HG02870 (cell line): ENCODE data around the gene AATK.

Experiments
- ATAC-seq: cut with Tn5 transposase; IDR thresholded peaks from one replicate; pipeline ENCODE4 v1.9.1; 2021; ENCODE audit warnings: mild to moderate bottlenecking, moderate library complexity; ENCODE audit not compliant: unreplicated experiment

The AATK gene

DNA sequence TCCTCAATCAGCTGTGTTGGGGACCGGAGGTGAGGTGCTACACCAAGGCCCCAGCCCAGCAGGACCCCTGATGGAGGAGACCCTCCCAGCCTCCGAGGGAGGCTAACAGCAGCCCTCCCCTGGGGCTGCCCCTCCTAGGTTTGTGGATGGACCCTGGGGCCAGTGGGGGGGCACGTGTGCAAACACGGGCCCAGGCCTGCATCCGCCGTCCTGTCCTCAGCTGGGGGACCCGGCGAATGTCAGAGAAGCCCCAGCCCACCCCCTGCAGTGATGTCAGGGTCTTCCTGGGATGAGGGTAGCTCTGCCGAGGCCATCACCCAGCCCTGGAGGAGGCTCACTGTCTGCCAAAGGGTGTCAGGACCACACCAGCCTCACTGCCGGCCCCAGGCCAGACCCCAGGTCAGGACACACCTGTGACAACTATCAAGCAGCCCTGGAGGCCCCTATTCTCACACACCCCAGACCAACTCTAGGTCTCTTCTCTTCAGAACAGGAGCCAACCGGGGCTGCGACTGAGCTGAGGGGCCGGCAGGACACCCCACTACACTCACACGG, 30.0 kb upstream of the AATK start:
- ATAC-seq: no peak

DNA sequence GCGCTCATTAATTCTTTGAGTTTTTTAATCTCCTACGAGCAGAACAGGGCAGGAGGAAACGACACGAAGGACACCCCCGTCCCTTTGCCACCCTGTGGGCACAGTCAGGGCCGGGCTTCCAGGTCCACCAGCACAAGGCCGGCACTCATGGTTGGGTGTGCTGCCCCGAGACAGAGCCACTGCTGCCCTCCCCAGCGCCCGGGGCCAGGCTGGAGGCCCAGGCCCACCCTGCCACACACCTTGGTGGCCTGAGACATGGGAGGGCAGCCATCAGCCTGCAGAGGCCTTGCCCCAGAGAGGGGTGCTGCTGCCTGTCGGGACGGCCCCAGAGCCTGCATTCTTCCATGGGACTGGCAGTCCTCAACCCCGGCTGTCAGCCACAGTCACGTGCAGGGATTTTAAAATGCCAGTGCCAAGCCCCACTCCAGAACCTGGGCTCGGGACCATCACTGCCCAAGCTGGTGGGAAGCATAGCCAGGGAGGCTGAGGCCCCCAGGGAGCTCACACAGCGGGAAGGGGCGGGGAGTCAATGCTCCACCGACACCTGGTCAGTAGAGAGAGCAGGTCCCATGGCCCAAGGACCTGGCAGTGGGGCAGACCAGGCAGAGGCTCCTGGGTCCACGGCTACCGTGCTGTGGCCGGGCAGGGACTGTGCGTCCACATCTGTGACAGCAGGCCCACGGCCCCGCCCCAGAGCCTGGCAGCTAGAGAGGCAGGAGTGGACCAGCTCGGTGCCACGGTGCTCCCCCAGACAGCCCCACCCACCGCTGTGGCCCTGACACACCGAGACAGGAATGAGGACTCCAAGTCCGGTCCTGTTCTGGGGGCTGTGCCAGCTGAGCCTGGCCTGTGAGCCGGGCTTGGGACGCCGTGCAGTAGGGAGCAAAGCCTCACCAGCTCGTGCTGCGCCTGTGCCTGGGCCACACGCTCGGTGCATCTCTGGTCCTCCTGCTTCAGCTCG, 29.2 kb upstream of the AATK start:
- ATAC-seq: no peak

DNA sequence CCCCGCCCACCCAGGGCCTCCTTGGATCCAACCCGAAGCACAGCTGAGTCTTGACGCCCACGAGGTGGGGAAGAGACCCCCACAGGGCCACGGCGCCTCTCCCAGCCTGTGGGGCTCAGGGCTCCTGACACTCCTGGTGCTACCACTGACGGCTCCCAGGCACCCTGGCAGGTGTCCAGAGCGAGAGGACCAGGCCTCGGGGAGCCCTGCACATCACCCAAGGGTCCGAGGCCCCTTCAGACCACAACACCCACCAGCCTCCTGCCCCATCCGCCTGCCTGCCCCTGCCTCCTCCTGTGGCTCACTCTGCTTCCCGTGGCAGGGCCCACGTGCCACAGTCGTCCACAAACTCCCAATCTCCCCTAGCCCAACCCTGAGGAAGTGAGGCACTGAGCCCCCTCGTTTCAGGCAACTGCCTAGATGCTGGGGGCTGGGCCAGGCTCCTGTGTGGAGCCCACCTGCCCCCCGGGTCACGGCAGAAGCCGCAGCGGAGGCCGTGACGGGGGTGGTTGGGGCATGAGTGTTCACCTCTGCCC, 28.3 kb upstream of the AATK start:
- ATAC-seq: no peak

DNA sequence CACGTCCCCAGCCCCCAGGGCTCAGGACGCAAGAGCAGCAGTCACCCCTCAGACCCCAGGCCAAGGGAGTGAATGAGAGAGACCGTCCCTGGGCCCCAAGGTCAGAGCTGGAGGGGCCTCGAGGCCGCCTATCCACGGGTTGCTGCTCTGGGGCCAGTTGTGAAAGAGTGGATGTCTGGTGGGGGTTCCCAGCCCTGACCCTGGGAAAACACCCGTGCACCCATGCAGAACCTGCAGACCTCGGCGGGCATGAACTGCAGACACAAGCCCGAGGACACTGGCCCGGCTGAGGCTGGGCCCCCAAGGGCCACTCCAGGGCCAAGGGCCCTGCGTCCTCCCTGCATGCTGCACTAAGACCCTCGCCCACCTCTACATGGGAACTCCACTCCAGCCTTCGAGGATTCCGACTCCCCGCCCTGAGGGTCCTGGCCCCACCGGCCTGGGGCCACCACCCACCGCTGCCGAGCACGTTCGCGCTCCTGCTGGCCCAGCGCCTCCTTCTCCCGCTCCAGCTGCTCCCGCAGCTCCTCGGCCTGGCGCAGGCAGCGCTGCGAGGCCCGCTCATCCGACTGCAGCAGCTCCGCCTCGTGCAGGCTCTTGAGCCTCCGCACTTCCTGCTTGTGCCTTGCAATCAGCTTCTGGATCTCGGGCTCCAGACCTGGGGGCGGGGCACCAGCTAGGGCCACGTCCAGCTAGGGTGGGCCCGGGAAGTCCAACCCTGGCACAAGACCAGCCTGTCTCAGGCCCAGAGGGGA, 27.6 kb upstream of the AATK start:
- ATAC-seq: no peak

GRCh38 chr17:81193051-81193410, 27.0 kb upstream of the AATK start:
- ATAC-seq: no peak

DNA sequence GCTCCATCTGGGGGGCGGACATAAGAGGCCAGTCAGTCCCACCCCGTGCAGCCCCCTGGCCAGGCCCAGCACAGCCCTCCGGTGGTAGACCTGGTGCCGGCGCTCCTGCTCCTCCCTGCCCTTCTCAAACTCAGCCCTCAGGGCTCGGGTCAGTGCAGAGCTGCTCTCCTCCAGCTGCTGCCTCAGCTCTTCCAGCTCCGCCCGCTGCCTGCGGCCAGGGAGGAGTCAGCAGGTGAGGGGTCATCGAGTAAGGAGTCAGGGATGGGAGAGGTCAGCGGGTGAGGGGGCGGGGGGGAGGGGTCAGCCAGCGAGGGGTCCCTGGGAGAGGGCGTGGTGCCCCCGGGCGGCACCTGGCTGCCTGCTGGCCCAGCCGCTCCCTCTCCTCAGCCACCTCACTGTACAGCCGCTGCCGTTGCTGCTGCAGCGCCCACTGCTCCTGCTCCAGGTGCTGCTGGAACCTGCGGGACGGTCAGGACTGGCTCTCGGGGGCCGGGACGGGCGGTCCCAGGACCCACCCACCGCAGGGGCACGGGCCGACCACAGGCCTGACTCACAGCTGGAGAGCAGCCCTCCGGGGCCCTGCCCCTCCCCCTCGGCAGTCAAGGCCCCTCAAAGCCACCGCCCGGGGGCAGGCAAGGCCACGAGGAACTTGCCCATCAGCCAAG, 26.5 kb upstream of the AATK start:
- no peak for ATAC-seq

DNA sequence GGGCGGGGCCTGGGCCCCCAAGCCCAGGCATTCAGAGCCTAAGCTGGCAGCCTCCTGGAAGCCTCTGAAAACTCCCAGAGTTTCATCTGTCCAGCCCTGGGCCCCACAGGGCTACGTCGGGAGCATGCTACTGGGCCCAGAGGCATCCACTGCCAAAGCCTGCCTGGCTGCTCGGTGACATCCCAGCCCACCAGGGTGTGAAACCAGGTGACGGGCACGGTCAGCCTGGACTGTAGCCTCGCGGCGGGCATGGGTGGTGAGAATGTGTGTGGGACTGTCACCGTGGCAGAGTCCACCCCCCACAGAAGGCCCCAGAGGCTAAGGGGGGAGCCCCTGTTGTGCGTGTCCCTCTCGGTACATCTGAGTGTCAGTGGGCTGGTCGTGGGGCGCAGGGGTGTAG, 25.6 kb upstream of the AATK start:
- no peak for ATAC-seq

DNA sequence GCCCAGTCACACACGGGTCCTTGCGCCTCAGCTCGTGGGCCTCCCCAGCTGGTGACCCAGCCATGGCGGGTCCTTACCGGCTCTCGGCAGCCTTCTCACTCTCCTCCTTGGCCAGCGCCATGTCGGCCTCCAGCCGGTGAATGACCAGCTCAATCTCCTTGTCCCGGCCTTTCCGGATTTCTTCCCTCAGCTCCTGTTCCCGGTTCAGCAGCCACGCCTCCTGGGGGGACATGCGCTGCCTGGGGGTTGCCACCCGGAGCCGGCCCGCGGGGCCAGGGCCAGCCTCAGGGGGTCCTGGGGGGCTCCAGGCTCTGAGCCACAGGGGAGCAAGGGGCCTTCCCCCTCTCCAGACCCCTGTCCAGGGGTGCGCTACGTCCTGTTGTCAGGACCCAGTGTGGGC, 25.1 kb upstream of the AATK start:
- no peak for ATAC-seq

DNA sequence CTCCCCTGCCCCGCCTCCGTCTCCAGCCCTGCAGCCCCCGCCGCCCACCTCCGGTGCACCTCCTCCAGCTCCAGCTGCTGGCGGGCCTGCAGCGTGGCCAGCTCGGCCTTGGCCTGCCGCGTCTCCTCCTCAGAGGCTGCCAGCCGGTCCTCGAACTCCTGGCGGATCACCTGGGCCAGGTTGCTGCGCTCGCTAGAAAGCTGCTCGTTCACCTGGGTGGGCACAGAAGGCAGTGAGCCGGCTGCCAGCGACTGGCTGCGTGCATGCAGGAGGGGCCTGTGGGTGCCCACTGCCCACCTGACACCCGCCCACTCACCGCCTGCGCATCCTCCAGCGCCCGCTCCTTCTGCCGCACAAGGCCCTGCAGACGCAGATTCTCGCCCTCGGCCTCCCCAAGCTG, 24.6 kb upstream of the AATK start:
- ATAC-seq: no peak

DNA sequence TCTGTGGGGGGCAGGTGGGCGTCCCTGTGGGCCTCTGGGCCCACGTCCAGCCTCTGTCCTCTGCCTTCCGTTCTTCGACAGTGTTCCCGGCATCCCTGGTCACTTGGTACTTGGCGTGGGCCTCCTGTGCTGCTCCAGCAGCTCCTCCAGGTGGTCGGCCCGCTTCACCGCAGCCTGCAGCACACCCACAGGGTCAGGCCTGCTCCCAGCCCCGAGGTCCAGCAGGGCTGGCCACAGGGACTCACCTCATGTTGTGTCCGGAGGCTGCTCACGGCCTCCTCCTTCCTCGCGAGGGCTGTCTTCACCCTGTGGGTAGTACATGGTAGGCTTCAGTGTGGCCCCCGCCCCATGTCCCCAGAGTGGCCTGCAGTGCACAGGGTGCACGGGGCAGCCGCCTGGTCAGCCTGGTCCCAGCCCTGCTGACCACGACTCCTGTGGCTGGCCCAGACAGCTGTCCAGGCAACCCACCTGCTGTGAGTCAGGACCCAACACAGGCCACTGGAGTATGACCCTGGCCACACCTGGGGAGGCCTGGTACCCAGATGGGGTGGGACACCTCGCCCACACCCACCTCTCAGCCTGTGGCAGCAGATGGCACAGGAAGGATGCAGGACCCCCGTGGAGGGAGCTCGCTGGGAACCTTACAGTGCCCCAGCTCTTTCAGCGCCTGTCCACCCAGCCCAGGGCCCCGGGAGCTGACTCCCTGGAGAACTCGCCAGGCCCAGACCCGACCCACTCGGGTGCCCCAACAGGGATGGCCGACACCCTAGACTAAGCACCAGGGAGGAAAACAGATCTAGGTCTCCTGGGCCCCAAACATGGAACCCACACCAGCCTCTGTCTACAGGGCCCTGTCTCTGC, 23.9 kb upstream of the AATK start:
- no peak for ATAC-seq

DNA sequence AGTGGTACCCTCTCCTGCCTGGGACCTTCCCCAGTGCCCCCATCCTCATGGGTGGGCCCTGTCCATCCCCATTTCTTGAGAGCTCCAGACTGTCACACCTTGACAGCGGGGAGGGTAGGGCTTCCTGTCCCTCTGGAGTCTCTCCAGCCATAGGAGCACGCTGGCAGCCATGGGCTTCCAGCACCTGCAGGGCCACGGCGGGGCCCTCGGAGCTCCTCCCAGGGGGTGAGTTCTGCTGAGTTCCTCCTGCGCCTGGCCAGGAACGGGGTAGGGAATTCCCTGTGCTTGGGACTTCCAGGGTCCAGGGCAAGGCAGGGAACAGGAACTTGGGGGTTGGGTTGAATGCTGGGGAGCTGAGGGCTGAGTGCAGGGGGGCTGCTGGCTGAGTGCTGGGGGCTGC, 23.0 kb upstream of the AATK start:
- ATAC-seq: no peak

- ATAC-seq: no peak
These were observed 22.4 kb upstream of the AATK start for GRCh38 chr17:81188491-81188840.

DNA sequence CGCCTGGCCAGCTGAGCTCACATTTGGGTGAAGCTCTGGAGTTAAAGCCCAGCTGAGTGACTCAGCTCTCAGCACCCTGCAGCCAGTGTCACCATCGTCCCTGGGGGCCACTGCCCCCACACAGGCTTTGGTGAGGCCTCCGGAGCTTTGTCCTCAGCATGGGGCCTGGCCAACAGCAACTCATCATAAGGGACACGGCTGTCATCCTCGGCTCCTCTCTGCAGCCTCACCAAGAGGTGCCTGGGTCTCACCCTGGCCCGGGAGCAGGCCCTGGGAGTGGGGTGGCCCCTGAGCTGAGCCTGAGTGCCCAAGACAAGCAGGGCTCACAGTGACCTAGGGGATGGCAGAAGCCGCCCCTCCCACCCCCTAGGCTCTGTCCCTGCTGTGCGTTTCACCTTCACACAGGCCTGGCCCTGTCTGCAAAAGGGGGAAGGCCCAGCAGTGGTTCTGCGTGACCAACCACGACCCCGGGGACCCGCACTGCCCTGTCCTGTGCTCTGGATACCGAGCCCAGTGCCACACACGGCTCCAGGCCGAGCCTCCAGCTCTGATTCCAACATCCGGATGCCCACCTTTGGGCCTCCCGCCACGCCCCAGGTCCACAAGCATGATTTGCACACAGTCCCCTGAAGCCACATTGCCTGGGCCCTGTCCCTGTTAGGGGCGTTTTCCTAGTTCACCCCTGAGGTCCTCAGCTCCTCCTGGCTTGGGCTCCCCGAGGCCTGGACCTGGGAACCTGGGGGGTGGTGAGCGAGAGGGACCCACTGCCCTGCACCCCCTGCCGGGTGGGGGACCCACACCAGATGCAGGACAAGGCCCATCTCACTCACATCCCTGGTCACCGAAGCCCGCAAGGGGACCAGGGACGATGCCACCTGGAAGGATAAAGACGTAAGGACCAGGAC, 21.8 kb upstream of the AATK start:
- ATAC-seq: no peak

DNA sequence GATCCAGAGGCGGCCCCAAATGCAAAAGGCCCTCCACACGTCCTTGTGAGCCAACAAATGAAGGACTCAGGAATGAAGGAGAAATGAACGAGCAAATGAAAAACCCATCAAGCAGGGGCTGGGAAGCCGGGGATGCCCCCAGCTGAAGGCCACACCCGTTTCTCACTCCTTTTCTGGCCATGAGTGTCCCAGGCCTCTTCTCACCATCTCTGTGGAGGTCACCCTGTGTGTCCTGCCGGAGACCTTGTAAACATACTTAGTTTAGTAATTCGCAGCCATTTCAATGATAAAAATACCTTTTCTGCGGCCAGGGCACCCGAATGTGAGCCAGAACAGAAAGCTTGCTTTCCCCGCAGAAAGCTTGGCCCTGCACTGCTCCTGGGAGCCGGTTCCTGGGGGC, 21.1 kb upstream of the AATK start:
- no peak for ATAC-seq

DNA sequence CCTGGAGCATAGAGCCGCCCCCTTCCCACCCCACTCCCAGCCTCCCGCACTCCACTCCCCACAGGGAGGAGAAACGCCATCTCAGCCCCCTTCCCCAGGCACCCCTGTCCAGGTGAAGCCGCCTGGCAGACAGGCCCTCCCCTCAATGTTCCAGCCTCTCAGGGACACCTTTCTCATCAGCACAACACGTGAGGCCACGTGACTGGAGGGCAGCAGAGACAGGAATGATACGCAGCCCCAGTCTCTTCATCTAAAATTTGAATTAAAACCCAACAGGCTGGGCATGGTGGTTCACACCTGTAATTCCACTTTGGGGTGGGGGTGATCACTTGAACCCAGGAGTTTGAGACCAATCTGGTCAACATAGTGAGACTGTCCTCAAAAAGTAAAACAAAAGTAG, 20.2 kb upstream of the AATK start:
- ATAC-seq: no peak

GRCh38 chr17:81184555-81184954, 18.5 kb upstream of the AATK start:
- no peak for ATAC-seq

DNA sequence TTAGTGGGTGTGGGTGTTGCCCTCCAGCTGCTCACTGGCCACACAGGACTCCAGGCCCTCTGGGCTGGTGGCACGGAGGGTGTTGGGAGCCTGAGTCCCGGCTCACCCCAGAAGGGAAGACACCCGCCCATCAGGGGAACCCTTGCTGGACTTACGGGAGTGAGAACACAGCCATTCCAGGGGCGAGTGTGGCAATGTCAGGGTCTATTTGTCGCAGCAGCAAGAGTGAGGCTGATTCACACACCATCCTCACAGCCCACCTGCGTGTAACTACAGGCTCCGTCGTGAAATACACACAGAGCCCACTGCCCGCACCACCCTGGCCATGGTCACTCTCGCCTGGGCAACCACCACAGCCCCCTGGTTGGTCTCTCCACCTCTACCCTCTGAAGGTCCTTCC, 17.8 kb upstream of the AATK start:
- ATAC-seq: no peak

GRCh38 chr17:81183316-81183715, 17.3 kb upstream of the AATK start:
- no peak for ATAC-seq

- no peak for ATAC-seq
These were observed 16.6 kb upstream of the AATK start for GRCh38 chr17:81182596-81182995.
